ENCODE results near the gene LIMK1.

DNA sequence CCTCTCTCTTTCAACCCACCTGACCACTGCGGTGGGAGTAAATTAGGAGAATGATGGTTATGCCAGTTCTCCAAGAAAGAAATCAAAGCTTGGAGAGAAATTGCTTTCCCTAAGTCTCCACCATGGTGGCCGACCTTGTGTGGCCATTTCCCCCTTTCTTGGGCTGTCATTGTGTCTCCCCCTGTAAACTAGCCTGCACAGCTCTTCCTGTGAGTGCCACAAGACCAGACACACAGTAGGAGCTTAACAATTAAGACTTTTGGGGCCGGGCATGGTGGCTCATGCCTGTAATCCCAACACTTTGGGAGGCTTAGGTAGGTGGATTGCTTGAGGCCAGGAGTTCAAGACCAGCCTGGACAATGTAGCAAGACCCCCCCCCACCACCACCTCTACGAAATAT, 18.9 kb upstream of the LIMK1 start:
- TF ChIP-seq, protein P1, sequence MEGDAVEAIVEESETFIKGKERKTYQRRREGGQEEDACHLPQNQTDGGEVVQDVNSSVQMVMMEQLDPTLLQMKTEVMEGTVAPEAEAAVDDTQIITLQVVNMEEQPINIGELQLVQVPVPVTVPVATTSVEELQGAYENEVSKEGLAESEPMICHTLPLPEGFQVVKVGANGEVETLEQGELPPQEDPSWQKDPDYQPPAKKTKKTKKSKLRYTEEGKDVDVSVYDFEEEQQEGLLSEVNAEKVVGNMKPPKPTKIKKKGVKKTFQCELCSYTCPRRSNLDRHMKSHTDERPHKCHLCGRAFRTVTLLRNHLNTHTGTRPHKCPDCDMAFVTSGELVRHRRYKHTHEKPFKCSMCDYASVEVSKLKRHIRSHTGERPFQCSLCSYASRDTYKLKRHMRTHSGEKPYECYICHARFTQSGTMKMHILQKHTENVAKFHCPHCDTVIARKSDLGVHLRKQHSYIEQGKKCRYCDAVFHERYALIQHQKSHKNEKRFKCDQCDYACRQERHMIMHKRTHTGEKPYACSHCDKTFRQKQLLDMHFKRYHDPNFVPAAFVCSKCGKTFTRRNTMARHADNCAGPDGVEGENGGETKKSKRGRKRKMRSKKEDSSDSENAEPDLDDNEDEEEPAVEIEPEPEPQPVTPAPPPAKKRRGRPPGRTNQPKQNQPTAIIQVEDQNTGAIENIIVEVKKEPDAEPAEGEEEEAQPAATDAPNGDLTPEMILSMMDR (conservative IDR thresholded peaks at IDR 0.05; ENCODE audit: low read depth, low read length) = no peak
- TF ChIP-seq MAFK (IDR thresholded peaks at IDR 0.05; ENCODE audit: low read depth, low read length) (no peak), CEBPB (IDR thresholded peaks at IDR 0.05; ENCODE audit: low read depth, low read length) (no peak), RCOR1 (IDR thresholded peaks at IDR 0.05; ENCODE audit: insufficient replicate concordance, low read length) (no peak), FOS (IDR thresholded peaks at IDR 0.05; ENCODE audit: low read depth, low read length) (no peak), POLR2A (IDR thresholded peaks at IDR 0.05; ENCODE audit: low read depth, low read length) (no peak), SMC3 (IDR thresholded peaks at IDR 0.05; ENCODE audit: low read depth, low read length) (no peak), RFX5 (IDR thresholded peaks at IDR 0.05; ENCODE audit: low read depth, low read length) (no peak), MXI1 (IDR thresholded peaks at IDR 0.05; ENCODE audit: borderline replicate concordance, low read depth, low read length) (no peak), RAD21 (IDR thresholded peaks at IDR 0.05; ENCODE audit: low read length) (no peak)
- TF ChIP-seq, protein P2, sequence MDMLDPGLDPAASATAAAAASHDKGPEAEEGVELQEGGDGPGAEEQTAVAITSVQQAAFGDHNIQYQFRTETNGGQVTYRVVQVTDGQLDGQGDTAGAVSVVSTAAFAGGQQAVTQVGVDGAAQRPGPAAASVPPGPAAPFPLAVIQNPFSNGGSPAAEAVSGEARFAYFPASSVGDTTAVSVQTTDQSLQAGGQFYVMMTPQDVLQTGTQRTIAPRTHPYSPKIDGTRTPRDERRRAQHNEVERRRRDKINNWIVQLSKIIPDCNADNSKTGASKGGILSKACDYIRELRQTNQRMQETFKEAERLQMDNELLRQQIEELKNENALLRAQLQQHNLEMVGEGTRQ (IDR thresholded peaks at IDR 0.05; ENCODE audit: low read depth, low read length) = no peak

Data from IMR-90 (cell line).